ENCODE data around the gene CRYM. TPM values are rescaled to one million over a fixed set of nuclear protein-coding genes. Genes with fewer than 3 reads are reported as not detected.
"Not testable (repeated sequence)": the region's sequence is repeated elsewhere in the genome, so short reads cannot be mapped to it uniquely, and the experiment has no call there.

Gene CRYM
- total RNA-seq, 2 experiments from 2014 or later, result not detected

DNA sequence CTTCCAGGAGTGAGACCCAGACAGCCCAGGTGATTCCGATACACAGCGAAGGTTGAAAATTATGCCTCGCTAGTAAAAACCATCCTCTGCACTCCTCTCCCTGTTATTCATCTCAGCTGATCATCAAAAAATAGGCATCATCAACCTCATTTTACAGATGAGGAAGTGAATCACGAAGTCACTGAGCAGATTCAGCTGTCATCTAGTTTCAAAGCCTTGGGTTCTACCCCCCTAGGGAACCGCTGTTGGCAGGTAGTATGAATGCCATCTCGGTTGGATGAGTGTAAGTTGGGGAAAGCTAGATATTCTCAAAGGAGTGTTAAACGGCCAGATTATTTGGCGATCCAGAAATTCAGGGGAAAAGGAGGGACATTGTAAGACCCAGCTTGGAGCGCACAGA lies 2.0 kb downstream of the CRYM start:
- Mint-ChIP-seq H3K4me1 (ENCODE audit: low read depth) (peaks cover 3% of the 10 kb centered on the region), H3K27me3 (ENCODE audit: low read depth) (peaks cover 52% of the 10 kb centered on the region), H3K27ac (no peak overlapping the region), H3K9me3 (no peaks in the 10 kb centered on the region), H3K4me3 (no peak overlapping the region), H3K36me3 (ENCODE audit: low read depth) (no peaks in the 10 kb centered on the region)
- intact Hi-C loops (cut with micrococcal nuclease), result no loop called here
- CTCF ChIA-PET, result interaction anchor here (1.3 to 1.5 kb wide), 2 partner anchors 25 to 123 kb away, joined by 3 to 9 read pairs; no protein-coding TSS in a partner anchor
- DNase-seq, result no peak

DNA sequence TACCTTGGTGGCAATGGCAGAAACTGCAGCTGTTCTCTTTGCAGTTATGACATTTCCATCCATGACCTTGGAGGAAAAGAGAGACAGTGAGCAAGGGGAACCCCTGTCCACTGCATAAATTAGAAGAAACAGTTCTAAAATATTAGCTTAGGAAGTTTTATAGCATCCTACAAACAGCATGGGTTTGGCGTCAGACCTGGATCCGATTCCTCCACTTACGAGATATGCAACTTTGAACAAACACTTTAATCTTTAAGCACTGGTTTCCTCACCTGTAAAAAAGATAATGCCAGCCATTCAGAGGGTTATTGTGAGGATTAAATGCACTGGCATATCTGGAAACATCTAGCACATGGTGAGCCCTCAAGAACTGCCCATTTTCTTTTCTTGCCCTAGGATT lies 2.6 kb downstream of the CRYM start:
- H3K36me3 Mint-ChIP-seq (ENCODE audit: low read depth), result no peaks in the 10 kb centered on the region
- no peak overlapping the region for H3K27ac Mint-ChIP-seq
- peaks cover 51% of the 10 kb centered on the region for H3K27me3 Mint-ChIP-seq (ENCODE audit: low read depth)
- H3K4me1 Mint-ChIP-seq (ENCODE audit: low read depth), result peaks cover 3% of the 10 kb centered on the region
- intact Hi-C loops (cut with micrococcal nuclease), result no loop called here
- no peak overlapping the region for H3K4me3 Mint-ChIP-seq
- CTCF ChIA-PET, result interaction anchor here (0.9 to 1.3 kb wide), 2 partner anchors 118 to 123 kb away, joined by 3 to 4 read pairs; no protein-coding TSS in a partner anchor
- no peaks in the 10 kb centered on the region for H3K9me3 Mint-ChIP-seq
- DNase-seq, result no peak

DNA sequence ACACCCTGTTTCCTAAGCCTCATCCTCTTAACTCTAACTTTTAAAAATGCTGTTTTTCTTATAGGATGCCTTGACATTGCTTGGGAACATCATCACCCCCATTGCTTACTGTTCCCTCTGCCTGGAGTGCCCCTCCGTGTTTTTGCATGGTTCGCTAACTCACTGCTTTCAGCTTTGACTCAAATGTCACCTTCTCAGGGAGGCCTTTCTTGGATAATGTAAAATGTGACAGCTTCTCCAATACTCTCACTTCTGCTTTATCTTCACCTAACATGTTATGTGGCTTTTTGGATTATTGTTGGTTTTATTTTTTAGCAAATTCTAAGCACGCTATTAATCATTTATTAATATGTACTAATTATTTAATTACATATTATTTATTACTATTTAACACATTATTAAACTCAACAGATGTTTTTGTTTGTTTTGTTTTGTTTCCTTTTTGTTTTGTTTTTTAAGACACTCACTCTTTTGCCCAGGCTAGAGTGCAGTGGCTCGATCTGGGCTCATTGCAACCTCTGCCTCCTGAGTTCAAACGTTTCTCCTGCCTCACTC lies 3.8 kb downstream of the CRYM start:
- CTCF ChIA-PET, result interaction anchor here (0.9 kb wide), 1 partner anchor 116 kb away, joined by 4 read pairs; no protein-coding TSS in a partner anchor
- peaks cover 42% of the 10 kb centered on the region for H3K27me3 Mint-ChIP-seq (ENCODE audit: low read depth)
- intact Hi-C loops (cut with micrococcal nuclease), result no loop called here

DNA sequence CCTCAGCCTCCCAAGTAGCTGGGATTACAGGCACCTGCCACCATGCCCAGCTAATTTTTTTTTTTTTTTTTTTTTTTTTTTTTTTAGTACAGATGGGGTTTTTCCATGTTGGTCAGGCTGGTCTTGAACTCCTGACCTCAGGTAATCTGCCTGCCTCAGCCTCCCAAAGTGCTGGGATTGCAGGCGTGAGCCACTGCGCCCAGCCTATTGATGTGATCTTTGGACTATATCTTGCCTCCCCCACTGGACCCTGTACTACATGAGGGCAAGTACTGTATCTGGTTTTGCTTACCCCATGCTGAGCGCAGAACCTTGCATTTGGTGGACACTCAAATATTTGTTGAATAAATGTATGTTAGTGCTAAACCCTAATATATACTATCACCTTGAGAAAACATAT lies 5.3 kb downstream of the CRYM start:
- DNase-seq; H3K27ac Mint-ChIP-seq; H3K36me3 Mint-ChIP-seq (ENCODE audit: low read depth); H3K4me3 Mint-ChIP-seq; H3K9me3 Mint-ChIP-seq; H3K4me1 Mint-ChIP-seq (ENCODE audit: low read depth): not testable (repeated sequence)
- CTCF ChIA-PET, result interaction anchor here (0.6 to 1.0 kb wide), 2 partner anchors 21 to 83 kb away, joined by 3 to 5 read pairs; no protein-coding TSS in a partner anchor
- peaks cover 32% of the 10 kb centered on the region for H3K27me3 Mint-ChIP-seq (ENCODE audit: low read depth)
- intact Hi-C loops (cut with micrococcal nuclease), result loop anchor here (2.0 kb wide), 1 partner anchor 20 kb away; no protein-coding TSS in a partner anchor

More for the DNA sequence above, 3.8 kb downstream of the CRYM start:
- Mint-ChIP-seq H3K4me1 (ENCODE audit: low read depth) (peaks cover 3% of the 10 kb centered on the region), H3K36me3 (ENCODE audit: low read depth) (no peaks in the 10 kb centered on the region), H3K9me3 (no peaks in the 10 kb centered on the region), H3K27ac (no peak overlapping the region), H3K4me3 (no peak overlapping the region)
- DNase-seq, result no peak

DNA sequence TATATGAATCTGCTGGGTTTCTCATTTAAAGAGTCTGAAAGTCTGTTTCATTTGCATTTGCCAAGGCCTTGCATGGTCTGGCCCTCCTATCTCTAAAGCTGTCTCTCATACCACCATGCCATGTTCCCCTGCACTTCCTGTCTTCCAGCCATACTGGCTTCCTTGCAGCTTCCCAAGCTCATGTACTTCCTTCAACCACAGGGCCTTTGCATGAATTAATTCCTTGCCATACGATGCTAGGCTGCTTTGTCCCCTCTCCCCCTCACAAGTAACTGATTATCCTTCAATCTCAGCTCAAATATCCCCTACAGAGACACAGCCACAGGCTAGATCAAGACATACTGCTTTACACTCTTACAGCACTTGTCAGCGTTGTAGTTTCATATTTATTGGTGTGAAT lies 5.8 kb downstream of the CRYM start:
- intact Hi-C loops (cut with micrococcal nuclease), result loop anchor here (2.0 kb wide), 1 partner anchor 21 kb away; no protein-coding TSS in a partner anchor
- DNase-seq, result no peak

DNA sequence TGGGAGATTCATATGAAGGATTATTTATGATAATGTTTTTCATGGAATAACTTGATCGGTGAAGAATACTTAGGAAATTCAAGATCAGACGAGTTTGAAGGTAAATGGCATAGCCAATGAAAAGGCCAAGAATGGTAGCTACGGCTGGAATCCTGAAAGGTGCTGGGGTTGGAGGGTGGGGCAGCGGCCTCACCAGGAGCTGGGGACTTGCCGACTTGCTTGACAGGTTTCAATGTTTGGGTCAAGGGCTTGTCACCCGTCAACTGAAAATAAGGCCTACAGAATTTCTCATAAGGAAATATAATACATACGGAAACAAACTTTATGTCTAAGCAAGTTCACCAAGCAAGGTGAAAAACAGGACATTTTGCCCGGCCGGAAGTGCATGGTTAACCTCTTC lies 9.9 kb downstream of the CRYM start:
- no peak overlapping the region for H3K4me3 Mint-ChIP-seq
- H3K9me3 Mint-ChIP-seq, result no peaks in the 10 kb centered on the region
- DNase-seq, result no peak
- CTCF ChIA-PET, result no interaction called here
- peaks cover 4% of the 10 kb centered on the region for H3K27me3 Mint-ChIP-seq (ENCODE audit: low read depth)
- H3K4me1 Mint-ChIP-seq (ENCODE audit: low read depth), result no peaks in the 10 kb centered on the region
- H3K27ac Mint-ChIP-seq, result no peak overlapping the region
- intact Hi-C loops (cut with micrococcal nuclease), result no loop called here
- H3K36me3 Mint-ChIP-seq (ENCODE audit: low read depth), result no peaks in the 10 kb centered on the region

More for the DNA sequence above, 5.8 kb downstream of the CRYM start:
- peaks cover 27% of the 10 kb centered on the region for H3K27me3 Mint-ChIP-seq (ENCODE audit: low read depth)
- H3K4me1 Mint-ChIP-seq (ENCODE audit: low read depth), result no peaks in the 10 kb centered on the region
- H3K4me3 Mint-ChIP-seq, result no peak overlapping the region
- no peak overlapping the region for H3K27ac Mint-ChIP-seq
- CTCF ChIA-PET, result no interaction called here
- H3K9me3 Mint-ChIP-seq, result no peaks in the 10 kb centered on the region
- no peaks in the 10 kb centered on the region for H3K36me3 Mint-ChIP-seq (ENCODE audit: low read depth)

DNA sequence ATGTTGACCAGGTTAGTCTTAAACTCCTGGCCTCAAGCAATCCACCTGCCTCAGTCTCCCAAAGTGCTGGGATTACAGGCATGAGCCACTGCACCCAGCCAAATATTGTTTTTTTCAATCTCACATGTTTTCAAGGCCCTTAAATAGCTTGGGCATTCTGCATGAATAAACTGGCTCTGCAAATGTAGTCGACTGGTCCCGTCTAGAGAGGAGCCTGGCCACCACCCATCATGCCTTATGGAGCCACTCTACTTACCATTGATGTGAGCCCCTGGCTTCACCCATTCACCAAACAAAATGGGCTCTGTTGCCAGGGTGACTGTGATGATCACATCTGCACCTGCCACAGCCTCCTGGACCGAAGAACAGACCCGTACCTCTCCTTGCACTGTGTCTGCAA lies 10.8 kb downstream of the CRYM start:
- DNase-seq, result no peak
- H3K36me3 Mint-ChIP-seq (ENCODE audit: low read depth), result no peaks in the 10 kb centered on the region
- H3K4me3 Mint-ChIP-seq, result no peak overlapping the region
- no peaks in the 10 kb centered on the region for H3K27me3 Mint-ChIP-seq (ENCODE audit: low read depth)
- no peaks in the 10 kb centered on the region for H3K9me3 Mint-ChIP-seq
- H3K27ac Mint-ChIP-seq, result no peak overlapping the region
- CTCF ChIA-PET, result no interaction called here
- intact Hi-C loops (cut with micrococcal nuclease), result no loop called here
- H3K4me1 Mint-ChIP-seq (ENCODE audit: low read depth), result no peaks in the 10 kb centered on the region

DNA sequence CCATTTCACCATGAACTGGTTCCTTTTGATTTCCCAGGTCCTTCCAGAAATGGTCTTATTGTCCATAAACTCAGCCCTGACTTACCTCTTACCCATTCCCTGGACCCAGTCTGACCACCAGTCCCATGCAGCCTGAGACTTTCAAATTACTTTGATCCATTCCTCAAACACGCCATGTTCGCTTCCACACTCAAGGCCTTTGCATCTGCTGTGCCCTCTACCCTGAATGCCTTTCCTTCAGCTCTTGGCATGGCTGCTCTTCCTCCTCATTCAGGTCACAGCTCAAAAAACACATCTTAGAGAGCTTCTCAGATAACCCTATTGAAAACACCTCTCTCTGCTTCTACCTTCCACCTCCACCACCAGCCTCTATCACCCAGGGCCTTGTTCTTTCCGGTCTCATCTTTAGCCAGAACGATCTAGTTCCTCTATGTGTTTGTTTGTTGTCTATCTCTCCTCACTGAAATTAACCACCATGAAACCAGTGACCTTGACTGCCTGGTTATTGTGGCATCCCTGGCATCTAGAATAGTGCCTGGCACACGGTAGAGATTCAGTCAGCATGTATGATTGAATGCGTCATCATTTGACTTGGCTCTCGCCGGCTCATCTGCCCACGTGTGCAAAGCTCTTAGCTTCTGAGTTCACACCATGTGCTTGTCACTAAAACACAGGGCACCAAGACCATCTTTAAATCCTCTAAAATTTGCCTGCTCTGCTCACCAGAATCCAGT lies 12.8 kb downstream of the CRYM start:
- Mint-ChIP-seq H3K36me3 (ENCODE audit: low read depth) (no peaks in the 10 kb centered on the region), H3K27me3 (ENCODE audit: low read depth) (no peaks in the 10 kb centered on the region), H3K4me1 (ENCODE audit: low read depth) (no peaks in the 10 kb centered on the region), H3K4me3 (no peak overlapping the region), H3K27ac (no peak overlapping the region), H3K9me3 (no peaks in the 10 kb centered on the region)
- CTCF ChIA-PET, result interaction anchor here (1.1 kb wide), 1 partner anchor 35 kb away, joined by 3 read pairs; no protein-coding TSS in a partner anchor
- no peak for DNase-seq
- intact Hi-C loops (cut with micrococcal nuclease), result no loop called here

DNA sequence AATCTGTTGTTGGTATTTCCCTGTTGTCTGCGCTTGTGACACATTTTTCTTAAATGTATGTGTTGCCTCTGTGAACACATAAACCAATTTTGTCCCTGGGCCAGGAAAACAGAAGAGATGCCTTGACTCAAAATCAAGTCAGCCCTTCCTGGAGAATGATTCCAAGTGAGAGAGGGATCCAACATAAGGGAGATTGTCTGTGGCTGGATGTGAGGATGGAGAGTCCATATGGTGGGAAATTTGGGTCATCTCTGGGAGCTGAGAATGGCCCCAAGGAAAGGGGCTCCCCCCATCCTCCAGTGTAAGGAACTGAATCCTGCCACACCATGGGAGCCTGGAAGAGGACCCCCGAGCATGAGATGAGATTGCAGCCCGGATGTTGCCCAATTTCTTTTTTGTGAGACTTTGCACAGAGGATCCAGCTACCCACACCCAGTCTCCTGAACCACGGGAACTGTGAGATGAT lies 13.5 kb downstream of the CRYM start:
- intact Hi-C loops (cut with micrococcal nuclease), result no loop called here

DNA sequence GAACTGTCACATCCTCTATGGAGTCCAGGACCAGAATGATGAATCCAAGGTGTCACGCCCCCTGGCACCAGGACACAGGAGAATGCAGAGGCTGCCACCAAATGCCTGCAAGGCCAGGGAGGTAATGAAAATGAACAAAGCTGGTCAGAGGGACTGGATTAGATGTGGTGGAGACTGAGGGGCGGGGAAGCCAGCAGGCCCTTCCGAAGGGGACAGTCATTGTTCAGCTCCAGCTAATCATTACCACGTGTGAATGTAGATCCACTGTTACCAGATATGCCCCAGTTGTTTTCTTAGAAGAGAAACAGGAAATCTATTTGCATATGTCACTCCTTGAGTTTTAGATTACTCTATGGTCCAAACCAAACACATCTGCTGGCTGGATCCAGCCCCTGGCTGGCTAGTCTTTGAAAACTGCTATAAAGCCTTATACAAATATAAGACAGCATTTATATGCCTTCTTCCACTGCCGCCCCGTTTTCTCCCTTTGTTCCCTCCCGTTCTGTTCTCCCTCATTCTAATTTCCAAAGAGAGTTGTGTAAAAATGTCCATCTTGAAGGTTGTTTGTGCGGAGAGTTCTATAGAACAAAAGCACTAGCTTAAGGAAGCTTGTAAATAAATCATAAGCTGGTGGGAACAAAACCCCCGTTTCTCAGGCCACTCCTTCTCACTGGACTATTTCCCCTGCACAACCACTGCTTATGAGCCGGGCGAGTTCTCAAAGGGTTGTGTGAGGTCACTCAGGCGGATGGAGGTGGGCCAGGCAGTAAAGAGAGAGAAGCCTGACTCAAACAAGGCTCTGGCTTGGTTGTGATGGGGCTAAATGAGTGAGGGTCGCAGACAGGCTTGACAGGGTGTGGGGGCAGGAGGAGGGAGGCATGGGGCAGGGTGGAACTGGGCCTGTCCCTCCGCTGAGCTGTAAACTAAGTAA lies 14.2 kb downstream of the CRYM start:
- Mint-ChIP-seq H3K4me3 (no peak overlapping the region), H3K27me3 (ENCODE audit: low read depth) (no peaks in the 10 kb centered on the region), H3K27ac (no peak overlapping the region), H3K4me1 (ENCODE audit: low read depth) (no peaks in the 10 kb centered on the region), H3K9me3 (no peaks in the 10 kb centered on the region), H3K36me3 (ENCODE audit: low read depth) (no peaks in the 10 kb centered on the region)
- intact Hi-C loops (cut with micrococcal nuclease), result no loop called here
- no peak for DNase-seq
- CTCF ChIA-PET, result interaction anchor here (1.1 kb wide), 1 partner anchor 37 kb away, joined by 3 read pairs; no protein-coding TSS in a partner anchor

More for the DNA sequence above, 13.5 kb downstream of the CRYM start:
- no peaks in the 10 kb centered on the region for H3K9me3 Mint-ChIP-seq
- no peak for DNase-seq
- CTCF ChIA-PET, result interaction anchor here (1.1 kb wide), 1 partner anchor 36 kb away, joined by 3 read pairs; no protein-coding TSS in a partner anchor
- H3K27me3 Mint-ChIP-seq (ENCODE audit: low read depth), result no peaks in the 10 kb centered on the region
- no peaks in the 10 kb centered on the region for H3K36me3 Mint-ChIP-seq (ENCODE audit: low read depth)
- no peaks in the 10 kb centered on the region for H3K4me1 Mint-ChIP-seq (ENCODE audit: low read depth)
- no peak overlapping the region for H3K4me3 Mint-ChIP-seq
- H3K27ac Mint-ChIP-seq, result no peak overlapping the region

DNA sequence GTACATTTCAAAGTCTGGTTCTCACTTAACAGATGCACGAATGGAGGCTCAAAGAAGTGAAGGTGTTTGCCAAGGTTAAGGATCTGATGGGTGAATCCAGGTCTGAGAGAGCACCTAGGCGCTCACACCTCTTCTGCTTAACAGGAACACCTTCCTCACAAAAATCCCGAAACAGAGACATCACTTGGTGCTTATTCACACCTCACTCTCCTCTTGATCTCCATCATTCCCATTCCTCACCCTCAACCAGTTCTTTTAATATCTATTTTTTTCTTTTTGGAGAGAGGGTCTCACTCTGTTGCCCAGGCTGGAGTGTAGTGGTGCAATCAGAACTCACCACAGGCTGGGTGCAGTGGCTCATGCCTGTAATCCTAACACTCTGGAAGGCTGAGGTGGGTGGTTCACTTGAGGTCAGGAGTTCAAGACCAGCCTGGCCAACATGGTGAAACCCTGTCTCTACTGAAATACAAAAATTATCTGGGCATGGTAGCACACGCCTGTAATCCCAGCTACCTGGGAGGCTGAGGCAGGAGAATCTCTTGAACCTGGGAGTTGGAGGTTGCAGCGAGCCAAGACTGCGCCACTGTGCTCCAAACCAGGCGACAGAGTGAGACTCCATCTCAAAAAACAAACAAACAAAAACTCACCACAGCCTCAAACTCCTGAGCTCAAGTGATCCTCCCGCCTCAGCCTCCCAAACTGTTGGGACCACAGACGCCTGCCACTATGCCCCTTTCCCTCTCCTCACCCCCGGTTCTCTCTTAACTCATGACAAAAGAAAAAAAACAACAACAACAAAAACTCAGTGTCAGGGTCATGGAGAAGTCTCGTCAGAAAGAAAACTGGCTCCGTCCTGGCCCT lies 15.1 kb downstream of the CRYM start:
- Mint-ChIP-seq H3K36me3 (ENCODE audit: low read depth) (no peaks in the 10 kb centered on the region), H3K9me3 (no peaks in the 10 kb centered on the region), H3K4me1 (ENCODE audit: low read depth) (no peaks in the 10 kb centered on the region), H3K4me3 (no peak overlapping the region), H3K27ac (no peak overlapping the region), H3K27me3 (ENCODE audit: low read depth) (no peaks in the 10 kb centered on the region)
- no peak for DNase-seq
- intact Hi-C loops (cut with micrococcal nuclease), result no loop called here
- CTCF ChIA-PET, result no interaction called here
